ENCODE measurements around the gene MARCHF2. TPM values are rescaled to one million over a fixed set of nuclear protein-coding genes. Genes with fewer than 3 reads are reported as not detected.

MARCHF2 gene
- polyA plus RNA-seq, 1 of the 3 experiments (the other 2 are of a cell fraction), result 57.2 TPM

DNA sequence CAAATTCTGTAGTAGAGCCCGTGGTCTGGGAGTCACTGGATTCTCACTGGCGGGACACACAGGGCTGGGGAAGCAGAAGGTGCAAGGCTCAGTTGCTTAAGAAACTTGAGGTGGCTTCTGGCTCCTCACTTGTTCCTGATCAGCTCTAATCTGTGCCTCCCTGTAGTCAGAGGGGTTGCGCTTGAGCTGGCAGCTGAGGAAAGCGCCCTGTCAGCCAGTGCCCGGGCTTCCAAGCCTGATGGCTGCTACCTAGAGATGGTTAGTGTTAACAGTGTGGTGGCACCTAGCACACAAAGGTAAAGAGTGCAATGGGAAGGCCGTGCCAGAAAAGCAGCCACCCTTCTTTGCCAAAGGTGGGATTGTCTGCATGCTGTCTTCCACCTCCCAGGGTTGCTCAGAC, 40.5 kb downstream of the MARCHF2 start:
- no peak for TF ChIP-seq RCOR1 (IDR thresholded peaks at IDR 0.05; ENCODE audit: low read length)
- no peak for TF ChIP-seq JUND (IDR thresholded peaks at IDR 0.05)
- no peak for TF ChIP-seq FOXM1 (IDR thresholded peaks at IDR 0.05; ENCODE audit: low read depth)
- TF ChIP-seq, protein P1, sequence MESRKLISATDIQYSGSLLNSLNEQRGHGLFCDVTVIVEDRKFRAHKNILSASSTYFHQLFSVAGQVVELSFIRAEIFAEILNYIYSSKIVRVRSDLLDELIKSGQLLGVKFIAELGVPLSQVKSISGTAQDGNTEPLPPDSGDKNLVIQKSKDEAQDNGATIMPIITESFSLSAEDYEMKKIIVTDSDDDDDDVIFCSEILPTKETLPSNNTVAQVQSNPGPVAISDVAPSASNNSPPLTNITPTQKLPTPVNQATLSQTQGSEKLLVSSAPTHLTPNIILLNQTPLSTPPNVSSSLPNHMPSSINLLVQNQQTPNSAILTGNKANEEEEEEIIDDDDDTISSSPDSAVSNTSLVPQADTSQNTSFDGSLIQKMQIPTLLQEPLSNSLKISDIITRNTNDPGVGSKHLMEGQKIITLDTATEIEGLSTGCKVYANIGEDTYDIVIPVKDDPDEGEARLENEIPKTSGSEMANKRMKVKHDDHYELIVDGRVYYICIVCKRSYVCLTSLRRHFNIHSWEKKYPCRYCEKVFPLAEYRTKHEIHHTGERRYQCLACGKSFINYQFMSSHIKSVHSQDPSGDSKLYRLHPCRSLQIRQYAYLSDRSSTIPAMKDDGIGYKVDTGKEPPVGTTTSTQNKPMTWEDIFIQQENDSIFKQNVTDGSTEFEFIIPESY (IDR thresholded peaks at IDR 0.05; ENCODE audit: borderline replicate concordance, low read depth), result no peak
- H3K4me3 ChIP-seq (ENCODE audit: low read depth in 2 of 2, low read length in 1 of 2), result no peak overlapping the region
- peaks cover 99% of the 10 kb centered on the region for H3K79me2 ChIP-seq (ENCODE audit: insufficient read depth)
- H3K4me1 ChIP-seq (ENCODE audit: control insufficient read depth in 1 of 2, insufficient read depth in 2 of 2, low read depth in 1 of 2, low read length in 1 of 2), result peaks cover 6 to 12% of the 10 kb centered on the region in 2 experiments; a peak in 3 of 4 replicates
- no peaks in the 10 kb centered on the region for H3K9me3 ChIP-seq
- WGBS (ENCODE audit: low lambda C conversion rate), result 95% methylated on average over 6 of the region's 6 CpGs
- ChIA-PET POLR2A (no interaction called here), CTCF (interaction anchor here (0.7 to 1.2 kb wide), 2 partner anchors 99 to 127 kb away, joined by 3 to 4 read pairs; no protein-coding TSS in a partner anchor)
- no peak overlapping the region for H2AFZ ChIP-seq (ENCODE audit: low read depth)
- DNase-seq, result no peak
- H3K36me3 ChIP-seq (replicated peaks in 1 of 2; ENCODE audit: control insufficient read depth in 1 of 2, insufficient read depth in 2 of 2, low read length in 1 of 2), result peaks cover 34 to 48% of the 10 kb centered on the region in 2 experiments
- peaks cover 27% of the 10 kb centered on the region for H3F3A ChIP-seq (replicated peaks; ENCODE audit: insufficient read depth)
- H3K9ac ChIP-seq, result no peak overlapping the region
- H3K27ac ChIP-seq (ENCODE audit: low read depth in 2 of 2, low read length in 1 of 2), result no peak overlapping the region
- H3K27me3 ChIP-seq (ENCODE audit: insufficient read depth), result no peaks in the 10 kb centered on the region
- peaks cover 98% of the 10 kb centered on the region for H4K20me1 ChIP-seq (ENCODE audit: insufficient read depth)
- no peak overlapping the region for H3K4me2 ChIP-seq
- no peaks in the 10 kb centered on the region for H3K9me2 ChIP-seq

DNA sequence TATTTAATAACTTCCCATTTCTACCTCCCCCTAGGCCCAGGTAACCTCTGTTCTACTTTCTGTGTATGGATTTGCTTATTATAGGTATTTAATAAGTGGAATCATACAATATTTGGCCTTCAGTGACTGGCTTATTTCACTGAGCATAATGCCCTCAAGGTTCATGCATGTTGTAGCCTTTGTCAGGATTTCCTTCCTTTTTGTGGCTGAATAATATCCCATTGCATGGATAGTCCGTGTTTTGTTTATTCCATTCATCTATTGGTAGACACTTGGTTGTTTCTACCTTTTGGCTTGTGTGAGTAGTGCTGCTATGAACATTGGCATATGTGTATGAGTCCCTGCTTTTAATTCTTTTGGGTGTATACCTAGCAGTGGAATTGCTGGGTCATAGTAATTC, 41.1 kb downstream of the MARCHF2 start:
- Histone ChIP-seq H4K20me1 (ENCODE audit: insufficient read depth) (peaks cover 98% of the 10 kb centered on the region), H3K27ac (ENCODE audit: low read depth in 2 of 2, low read length in 1 of 2) (no peak overlapping the region), H3K79me2 (ENCODE audit: insufficient read depth) (peaks cover 99% of the 10 kb centered on the region), H3K4me1 (ENCODE audit: control insufficient read depth in 1 of 2, insufficient read depth in 2 of 2, low read depth in 1 of 2, low read length in 1 of 2) (peaks cover 12 to 13% of the 10 kb centered on the region in 2 experiments; a peak in 3 of 4 replicates), H3K9me3 (no peaks in the 10 kb centered on the region), H3K4me3 (ENCODE audit: low read depth in 2 of 2, low read length in 1 of 2) (no peak overlapping the region), H3F3A (replicated peaks; ENCODE audit: insufficient read depth) (peaks cover 33% of the 10 kb centered on the region), H2AFZ (ENCODE audit: low read depth) (no peak overlapping the region), H3K27me3 (ENCODE audit: insufficient read depth) (no peaks in the 10 kb centered on the region), H3K4me2 (no peak overlapping the region), H3K9me2 (no peaks in the 10 kb centered on the region), H3K9ac (no peak overlapping the region), H3K36me3 (replicated peaks in 1 of 2; ENCODE audit: control insufficient read depth in 1 of 2, insufficient read depth in 2 of 2, low read length in 1 of 2) (peaks cover 34 to 44% of the 10 kb centered on the region in 2 experiments)
- CTCF ChIA-PET, result interaction anchor here (1.2 kb wide), 1 partner anchor 127 kb away, joined by 4 read pairs; no protein-coding TSS in a partner anchor
- TF ChIP-seq, protein P2, sequence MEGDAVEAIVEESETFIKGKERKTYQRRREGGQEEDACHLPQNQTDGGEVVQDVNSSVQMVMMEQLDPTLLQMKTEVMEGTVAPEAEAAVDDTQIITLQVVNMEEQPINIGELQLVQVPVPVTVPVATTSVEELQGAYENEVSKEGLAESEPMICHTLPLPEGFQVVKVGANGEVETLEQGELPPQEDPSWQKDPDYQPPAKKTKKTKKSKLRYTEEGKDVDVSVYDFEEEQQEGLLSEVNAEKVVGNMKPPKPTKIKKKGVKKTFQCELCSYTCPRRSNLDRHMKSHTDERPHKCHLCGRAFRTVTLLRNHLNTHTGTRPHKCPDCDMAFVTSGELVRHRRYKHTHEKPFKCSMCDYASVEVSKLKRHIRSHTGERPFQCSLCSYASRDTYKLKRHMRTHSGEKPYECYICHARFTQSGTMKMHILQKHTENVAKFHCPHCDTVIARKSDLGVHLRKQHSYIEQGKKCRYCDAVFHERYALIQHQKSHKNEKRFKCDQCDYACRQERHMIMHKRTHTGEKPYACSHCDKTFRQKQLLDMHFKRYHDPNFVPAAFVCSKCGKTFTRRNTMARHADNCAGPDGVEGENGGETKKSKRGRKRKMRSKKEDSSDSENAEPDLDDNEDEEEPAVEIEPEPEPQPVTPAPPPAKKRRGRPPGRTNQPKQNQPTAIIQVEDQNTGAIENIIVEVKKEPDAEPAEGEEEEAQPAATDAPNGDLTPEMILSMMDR (IDR thresholded peaks at IDR 0.05), result no peak
- no peak for TF ChIP-seq RFX5 (IDR thresholded peaks at IDR 0.05; ENCODE audit: low read length)
- TF ChIP-seq FOXJ3 (CRISPR knock-in tag; IDR thresholded peaks at IDR 0.05), result no peak
- no peak for TF ChIP-seq GABPA (IDR thresholded peaks at IDR 0.05; ENCODE audit: low read depth)
- TF ChIP-seq FOSL2 (IDR thresholded peaks at IDR 0.05; ENCODE audit: borderline replicate concordance, low read depth), result no peak
- no peak for TF ChIP-seq GATA2 (CRISPR knock-in tag; IDR thresholded peaks at IDR 0.05)
- TF ChIP-seq RAD21 (IDR thresholded peaks at IDR 0.05; ENCODE audit: low read length), result no peak
- no peak for TF ChIP-seq RCOR1 (IDR thresholded peaks at IDR 0.05; ENCODE audit: low read length)
- TF ChIP-seq, protein P3, sequence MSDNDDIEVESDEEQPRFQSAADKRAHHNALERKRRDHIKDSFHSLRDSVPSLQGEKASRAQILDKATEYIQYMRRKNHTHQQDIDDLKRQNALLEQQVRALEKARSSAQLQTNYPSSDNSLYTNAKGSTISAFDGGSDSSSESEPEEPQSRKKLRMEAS (IDR thresholded peaks at IDR 0.05; ENCODE audit: low read depth), result no peak
- no peak for TF ChIP-seq RXRA (IDR thresholded peaks at IDR 0.05; ENCODE audit: borderline replicate concordance, low read depth)
- no peak for TF ChIP-seq POLR2AphosphoS5 (IDR thresholded peaks at IDR 0.05; ENCODE audit: low read depth, low read length)
- TF ChIP-seq NRF1 (IDR thresholded peaks at IDR 0.05; ENCODE audit: low read depth, low read length), result no peak
- WGBS (ENCODE audit: low lambda C conversion rate), result 88% methylated on average over 1 of the region's 1 CpG
- POLR2A ChIA-PET, result no interaction called here
- DNase-seq, result no peak
